HG03460 (cell line): ENCODE results near the gene MFNG.
A peak's percentile ranks its signal among the peaks of the same experiment; 100 is the strongest.
"Not testable (repeated sequence)": the region's sequence is repeated elsewhere in the genome, so short reads cannot be mapped to it uniquely, and the experiment has no call there.

ENCODE experiments used
- ATAC-seq: cut with Tn5 transposase; IDR thresholded peaks from one replicate; pipeline ENCODE4 v1.9.1; 2021; ENCODE audit not compliant: unreplicated experiment

The MFNG gene

GRCh38 chr22:37486224-37486845 lies at the start of gene MFNG:
MFNG (minus strand) TSS chr22:37486384; CDS start chr22:37486177, 207 bp downstream.
- peak; percentile 55 for ATAC-seq

GRCh38 chr22:37535159-37535558 lies 49.0 kb upstream of the MFNG start:
- ATAC-seq, result no peak

GRCh38 chr22:37534445-37534844 lies 48.3 kb upstream of the MFNG start:
- no peak for ATAC-seq

- no peak for ATAC-seq
Measured at GRCh38 chr22:37533995-37534394, 47.8 kb upstream of the MFNG start.

- ATAC-seq, result no peak
Measured at GRCh38 chr22:37529652-37530345, 43.6 kb upstream of the MFNG start.

GRCh38 chr22:37527952-37528351 lies 41.8 kb upstream of the MFNG start:
- ATAC-seq, result not testable (repeated sequence)

- not testable (repeated sequence) for ATAC-seq
Measured at GRCh38 chr22:37527081-37527752, 41.0 kb upstream of the MFNG start.

GRCh38 chr22:37526376-37526775 lies 40.2 kb upstream of the MFNG start:
- ATAC-seq, result no peak

- ATAC-seq, result no peak
Measured at GRCh38 chr22:37525746-37526350, 39.7 kb upstream of the MFNG start.

GRCh38 chr22:37525073-37525745 lies 39.0 kb upstream of the MFNG start:
- no peak for ATAC-seq

GRCh38 chr22:37522482-37522881 lies 36.3 kb upstream of the MFNG start:
- ATAC-seq, result no peak

- ATAC-seq, result no peak
Measured at GRCh38 chr22:37521236-37521739, 35.1 kb upstream of the MFNG start.

GRCh38 chr22:37520776-37521191 lies 34.6 kb upstream of the MFNG start:
- no peak for ATAC-seq

GRCh38 chr22:37519268-37520195 lies 33.3 kb upstream of the MFNG start, which contains the start of gene CARD10:
CARD10 (minus strand) TSS chr22:37519415; CDS start chr22:37519200, 215 bp downstream.
- ATAC-seq, result no peak

- ATAC-seq, result no peak
Measured at GRCh38 chr22:37518509-37519267, 32.5 kb upstream of the MFNG start.

GRCh38 chr22:37517826-37518450 lies 31.8 kb upstream of the MFNG start:
- ATAC-seq, result no peak

GRCh38 chr22:37516456-37516855 lies 30.3 kb upstream of the MFNG start:
- ATAC-seq, result no peak

GRCh38 chr22:37515901-37516300 lies 29.7 kb upstream of the MFNG start:
- no peak for ATAC-seq
